Uterus (tissue), 2 donors: ENCODE data around the gene GPATCH4.

Experiments used
- CTCF ChIP-seq, 4 experiments: fragments of 200-600 bp in 2 of 4; fragments of 450-650 bp in 2 of 4; sonication (generic) in 2 of 4; IDR thresholded peaks; one replicate each; pipeline ENCODE4 v1.5.1; 2016 to 2019; ENCODE audit warnings: antibody characterized with exemption in 4 of 4, mild to moderate bottlenecking in 2 of 4, moderate library complexity in 1 of 4
- POLR2A ChIP-seq, 2 donors: fragments of 450-650 bp; IDR thresholded peaks; one replicate each; pipeline ENCODE4 v1.6.1; 2016; ENCODE audit warnings: antibody characterized with exemption in 2 of 2, mild to moderate bottlenecking in 1 of 2, moderate library complexity in 1 of 2

GRCh38 chr1:156648496-156648895 is 47.2 kb upstream of the GPATCH4 start:
- TF ChIP-seq CTCF (IDR thresholded peaks at IDR 0.05) (no peak), POLR2A (IDR thresholded peaks at IDR 0.05) (no peak)
